Loucy (cell line): ENCODE measurements around the gene PRKAR1A.
A peak's percentile ranks its signal among the peaks of the same experiment; 100 is the strongest.

Experiments used
- H2AFZ ChIP-seq: fragments of 200-600 bp; sonication (generic); 2 replicates; pipeline ENCODE4 v1.6.0; 2016; ENCODE audit warnings: antibody characterized with exemption, mild to moderate bottlenecking, low read length, moderate library complexity
- H3F3A ChIP-seq: fragments of 200-600 bp; 2 replicates; pipeline ENCODE4 v1.6.0; 2016; ENCODE audit warnings: antibody characterized with exemption, low read depth, mild to moderate bottlenecking
- H3K27me3 ChIP-seq: fragments of 200-600 bp; sonication (generic); 2 replicates; pipeline ENCODE4 v1.6.1; 2014; ENCODE audit warnings: low read length, mild to moderate bottlenecking; ENCODE audit not compliant: insufficient read depth, poor library complexity, severe bottlenecking
- H3K36me3 ChIP-seq: fragments of 200-600 bp; sonication (generic); 2 replicates; pipeline ENCODE4 v1.6.1; 2016; ENCODE audit warnings: low read length; ENCODE audit not compliant: insufficient read depth
- H3K4me1 ChIP-seq: fragments of 200-600 bp; sonication (generic); 2 replicates; pipeline ENCODE4 v1.5.1; 2014; ENCODE audit warnings: low read length, mild to moderate bottlenecking; ENCODE audit not compliant: insufficient read depth, poor library complexity, severe bottlenecking
- H3K4me2 ChIP-seq: fragments of 200-600 bp; sonication (generic); 2 replicates; pipeline ENCODE4 v1.6.0; 2014; ENCODE audit warnings: antibody characterized with exemption, low read length, low read depth, mild to moderate bottlenecking; ENCODE audit not compliant: poor library complexity, severe bottlenecking
- H3K4me3 ChIP-seq: fragments of 200-600 bp; sonication (generic); 2 replicates; pipeline ENCODE4 v1.5.1; 2014; ENCODE audit warnings: low read length, mild to moderate bottlenecking, mixed read lengths; ENCODE audit not compliant: poor library complexity, severe bottlenecking
- H3K79me2 ChIP-seq: fragments of 200-600 bp; sonication (generic); 2 replicates; pipeline ENCODE4 v1.6.1; 2014; ENCODE audit warnings: low read length; ENCODE audit not compliant: insufficient read depth
- H3K9ac ChIP-seq: fragments of 200-600 bp; sonication (generic); 2 replicates; pipeline ENCODE4 v1.6.0; 2014; ENCODE audit warnings: mild to moderate bottlenecking, low read depth, low read length, moderate library complexity; ENCODE audit not compliant: poor library complexity, severe bottlenecking
- H3K9me2 ChIP-seq: fragments of 200-600 bp; sonication (generic); replicated peaks from 2 replicates; pipeline ENCODE4 v1.6.1; 2016; ENCODE audit warnings: low read depth, low read length, mixed read lengths
- H3K9me3 ChIP-seq: fragments of 200-600 bp; sonication (generic); 2 replicates; pipeline ENCODE4 v1.6.1; 2014; ENCODE audit warnings: mild to moderate bottlenecking, antibody characterized with exemption, low read length, low read depth; ENCODE audit not compliant: insufficient read depth
- H4K20me1 ChIP-seq: fragments of 200-600 bp; sonication (generic); 2 replicates; pipeline ENCODE4 v1.6.0; 2014; ENCODE audit warnings: antibody characterized with exemption, low read length, mild to moderate bottlenecking; ENCODE audit not compliant: insufficient read depth, poor library complexity, severe bottlenecking
- CTCF ChIP-seq: fragments of 200-600 bp; sonication (generic); conservative IDR thresholded peaks from 2 replicates; pipeline ENCODE4 v1.5.1; 2014; ENCODE audit warnings: mild to moderate bottlenecking, antibody characterized with exemption, low read length
- EZH2phosphoT487 ChIP-seq: fragments of 200-600 bp; IDR thresholded peaks from 2 replicates; pipeline ENCODE4 v1.6.1; 2018; ENCODE audit warnings: antibody characterized with exemption, mild to moderate bottlenecking, moderate library complexity, borderline replicate concordance

Gene PRKAR1A

DNA sequence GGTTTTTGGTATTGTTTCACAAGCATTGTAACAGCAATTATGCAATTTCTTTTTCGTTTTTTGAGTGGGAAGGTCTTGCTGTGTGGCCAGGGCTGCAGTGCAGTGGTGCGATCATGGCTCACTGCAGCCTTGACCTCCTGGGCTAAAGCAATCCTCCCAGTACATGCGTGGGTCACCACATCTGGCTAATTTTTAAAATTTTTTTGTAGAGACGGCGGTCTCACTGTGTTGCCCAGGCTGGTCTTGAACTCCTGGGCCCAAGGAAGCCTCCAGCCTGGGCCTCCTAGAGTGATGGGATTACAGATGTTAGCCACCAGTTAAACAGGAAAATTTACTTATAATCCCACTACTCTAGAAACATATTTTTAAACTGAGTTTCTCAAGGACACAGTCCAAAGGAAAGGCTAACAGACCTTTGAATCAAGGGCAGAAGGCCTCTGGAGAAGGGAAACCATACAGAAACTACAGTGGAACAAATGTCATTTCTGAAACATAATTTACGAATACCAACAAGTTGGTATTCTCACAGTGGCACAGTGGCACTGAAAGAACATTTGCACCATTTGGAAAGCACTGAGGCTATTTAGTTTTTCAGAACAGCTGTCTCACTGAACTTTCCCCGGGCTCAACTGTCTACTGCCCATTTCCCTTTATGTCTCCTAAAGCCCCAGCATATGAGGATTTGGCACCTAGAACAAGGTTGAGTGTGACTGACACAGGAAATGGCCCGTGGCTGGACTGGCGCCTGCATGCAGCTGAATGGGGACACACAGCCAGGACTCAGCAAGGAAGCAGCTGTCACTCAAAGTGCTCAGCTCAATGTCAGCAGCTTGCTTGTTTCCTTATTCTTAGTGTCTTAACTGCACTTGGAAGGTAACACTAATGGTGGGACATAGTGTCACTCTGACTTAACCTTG is 2.8 kb upstream of the PRKAR1A start:
- Histone ChIP-seq H2AFZ (no peak overlapping the region), H3K4me1 (peaks cover 34% of the 10 kb centered on the region), H3K36me3 (no peaks in the 10 kb centered on the region), H3K27me3 (no peaks in the 10 kb centered on the region), H3K9me3 (no peaks in the 10 kb centered on the region), H3K9ac (no peak overlapping the region), H3K4me2 (peak overlapping the region; percentile 41), H3K4me3 (no peak overlapping the region), H4K20me1 (peaks cover 18% of the 10 kb centered on the region), H3K9me2 (no peaks in the 10 kb centered on the region), H3F3A (no peaks in the 10 kb centered on the region), H3K79me2 (peaks cover 22% of the 10 kb centered on the region)
- no peak for TF ChIP-seq EZH2phosphoT487
- TF ChIP-seq CTCF = no peak

DNA sequence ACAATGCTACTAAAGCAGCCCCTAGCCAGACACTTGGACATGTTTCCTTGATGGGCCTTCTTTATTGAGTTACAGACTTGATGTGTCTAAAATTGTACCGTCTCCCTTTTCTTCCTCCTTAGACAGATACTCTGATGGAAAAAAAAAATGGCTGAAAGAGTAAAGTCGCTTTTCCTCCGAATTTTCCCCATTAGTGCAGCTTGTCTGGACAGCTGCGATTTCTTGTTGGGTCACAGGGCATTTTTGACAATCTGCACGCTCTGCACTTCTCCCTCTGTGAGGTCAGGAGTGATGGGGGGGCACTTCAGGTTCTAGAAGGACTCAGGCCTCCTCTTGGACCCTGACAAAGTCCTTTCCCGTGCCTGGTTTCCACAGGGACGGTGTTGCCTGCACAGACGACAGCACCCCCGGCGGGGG is 968 bp upstream of the PRKAR1A start:
- Histone ChIP-seq H3F3A (no peaks in the 10 kb centered on the region), H2AFZ (peak overlapping the region; percentile 100), H4K20me1 (peaks cover 36% of the 10 kb centered on the region), H3K79me2 (peaks cover 41% of the 10 kb centered on the region), H3K4me3 (peak overlapping the region; percentile 90), H3K9me2 (no peaks in the 10 kb centered on the region), H3K27me3 (no peaks in the 10 kb centered on the region), H3K9ac (peak overlapping the region; percentile 89), H3K36me3 (peaks cover 12% of the 10 kb centered on the region), H3K4me2 (peak overlapping the region; percentile 85), H3K9me3 (no peaks in the 10 kb centered on the region), H3K4me1 (peaks cover 52% of the 10 kb centered on the region)
- TF ChIP-seq EZH2phosphoT487 (no peak), CTCF (no peak)

DNA sequence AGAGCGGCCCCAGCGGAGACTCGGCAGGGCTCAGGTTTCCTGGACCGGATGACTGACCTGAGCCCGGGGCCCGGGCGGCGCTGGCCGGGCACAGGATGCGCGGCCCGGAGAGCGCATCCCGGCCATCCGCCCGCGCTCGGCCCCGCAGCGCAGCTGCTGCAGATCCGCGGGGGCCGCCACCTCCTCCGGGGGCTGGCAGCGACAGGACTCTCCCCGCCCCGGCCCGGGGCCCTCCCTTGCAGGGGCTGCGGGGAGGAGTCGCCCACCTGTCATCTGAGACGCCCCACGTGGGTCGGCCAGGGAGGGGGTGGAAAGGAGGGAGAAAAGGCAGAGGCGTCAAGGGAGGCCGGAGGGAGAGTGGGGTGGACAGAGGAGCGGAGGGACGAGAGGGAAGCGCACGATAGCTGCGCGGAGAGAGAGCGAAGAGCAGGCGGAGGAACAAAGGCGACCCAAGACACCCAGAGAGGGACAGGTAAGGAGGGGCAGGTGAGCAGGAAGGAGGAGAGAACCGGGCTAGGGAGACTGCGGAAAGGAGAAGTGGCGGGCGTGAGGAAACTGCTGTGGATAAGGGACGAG is 471 bp upstream of the PRKAR1A start:
- TF ChIP-seq CTCF (no peak), EZH2phosphoT487 (no peak)
- peak overlapping the region; percentile 100 for H2AFZ ChIP-seq
- H3K4me2 ChIP-seq = peak overlapping the region; percentile 85
- H3K36me3 ChIP-seq = peaks cover 15% of the 10 kb centered on the region
- no peaks in the 10 kb centered on the region for H3K9me3 ChIP-seq
- no peaks in the 10 kb centered on the region for H3K9me2 ChIP-seq
- H3K79me2 ChIP-seq = peaks cover 46% of the 10 kb centered on the region
- no peaks in the 10 kb centered on the region for H3K27me3 ChIP-seq
- H3F3A ChIP-seq = no peaks in the 10 kb centered on the region
- peak overlapping the region; percentile 90 for H3K4me3 ChIP-seq
- H3K4me1 ChIP-seq = peaks cover 52% of the 10 kb centered on the region
- peak overlapping the region; percentile 89 for H3K9ac ChIP-seq
- H4K20me1 ChIP-seq = peaks cover 41% of the 10 kb centered on the region
